ENCODE measurements around the gene XPR1. TPM values are rescaled to one million over a fixed set of nuclear protein-coding genes. Genes with fewer than 3 reads are reported as not detected.
A peak's percentile ranks its signal among the peaks of the same experiment; 100 is the strongest.

Gene XPR1
- total and polyA plus RNA-seq, 2 of the 8 experiments (the other 6 are each of a cell fraction or from before 2014, with no cell fraction given), result 28.6 to 43.9 TPM

GRCh38 chr1:180896161-180896560 lies 264.3 kb downstream of the XPR1 start:
- no peak overlapping the region for H2BK5ac ChIP-seq (ENCODE audit: low read depth, low read length)
- H4K91ac ChIP-seq (replicated peaks; ENCODE audit: insufficient read length, low read length), result no peak overlapping the region
- no peaks in the 10 kb centered on the region for H3K36me3 ChIP-seq (ENCODE audit: control insufficient read depth in 2 of 4, insufficient read depth in 4 of 4, low read length in 3 of 4)
- no peak overlapping the region for H3K9ac ChIP-seq (replicated peaks in 1 of 4; ENCODE audit: extremely low read depth in 1 of 4, low read depth in 3 of 4, low read length in 3 of 4)
- no peaks in the 10 kb centered on the region for H4K20me1 ChIP-seq (replicated peaks in 1 of 2; ENCODE audit: control insufficient read depth in 1 of 2, insufficient read depth in 2 of 2, low read length in 2 of 2)
- no peak overlapping the region for H2BK15ac ChIP-seq (ENCODE audit: low read length)
- H3K27ac ChIP-seq (ENCODE audit: low read depth, low read length), result no peak overlapping the region
- H3K79me2 ChIP-seq (ENCODE audit: control insufficient read depth in 1 of 2, insufficient read depth in 2 of 2, low read length in 2 of 2), result no peaks in the 10 kb centered on the region
- H3K14ac ChIP-seq (ENCODE audit: insufficient read length), result no peak overlapping the region
- no peak overlapping the region for H2AFZ ChIP-seq (ENCODE audit: low read length)
- CTCF ChIA-PET (ENCODE audit: partially characterized antibody), result interaction anchor here (0.8 to 1.5 kb wide), 5 partner anchors 16 to 363 kb away, joined by 3 to 7 read pairs (median 3); partner anchors contain the start of gene KIAA1614
- H2AK5ac ChIP-seq (ENCODE audit: low read depth, low read length), result no peak overlapping the region
- no peak overlapping the region for H3K56ac ChIP-seq (replicated peaks; ENCODE audit: insufficient read length, low read depth, low read length)
- FAIRE-seq (no peak), DNase-seq (ENCODE audit: low read depth in 1 of 2, low spot score in 2 of 2) (peak in 1 of 2 experiments; percentile 33)
- H3K9me3 ChIP-seq (ENCODE audit: insufficient read depth in 2 of 2, low read depth in 1 of 2, low read length in 1 of 2), result no peaks in the 10 kb centered on the region
- H3K27me3 ChIP-seq (replicated peaks in 1 of 4; ENCODE audit: control insufficient read depth in 3 of 4, extremely low read depth in 1 of 4, insufficient read depth in 3 of 4, low read length in 3 of 4), result peaks cover 0 to 3% (median 0%) of the 10 kb centered on the region in 4 experiments; a peak in 2 of 7 replicates
- no peak overlapping the region for H2BK12ac ChIP-seq (ENCODE audit: low read depth, low read length)
- POLR2A ChIA-PET (ENCODE audit: partially characterized antibody), result no interaction called here
- H3K79me1 ChIP-seq (ENCODE audit: low read depth, low read length), result no peaks in the 10 kb centered on the region
- H4K5ac ChIP-seq (ENCODE audit: insufficient read length, low read depth, low read length), result no peak overlapping the region
- WGBS, 2 experiments (ENCODE audit: extremely low coverage in 1 of 2, insufficient coverage in 1 of 2, insufficient read length in 1 of 2, insufficient replicate concordance in 2 of 2, low coverage in 1 of 2, low lambda C conversion rate in 2 of 2, missing lambda C conversion rate in 1 of 2), result 86% methylated on average over 3 of the region's 3 CpGs; no CpG with 5 or more reads in 1 of the 2 experiments
- H3K4ac ChIP-seq (replicated peaks; ENCODE audit: insufficient read length, low read depth, low read length), result no peak overlapping the region
- no peak overlapping the region for H3K23ac ChIP-seq (ENCODE audit: insufficient read length)
- no peak overlapping the region for H2BK120ac ChIP-seq (replicated peaks; ENCODE audit: low read depth, low read length)
- no peak overlapping the region for H3K4me2 ChIP-seq (ENCODE audit: insufficient read depth in 1 of 2, low read depth in 2 of 2, low read length in 2 of 2)
- H3K4me3 ChIP-seq (ENCODE audit: extremely low read depth in 1 of 4, insufficient read depth in 2 of 4, low read depth in 3 of 4, low read length in 4 of 4), result no peak overlapping the region
- H3K23me2 ChIP-seq (ENCODE audit: low read depth, low read length), result no peaks in the 10 kb centered on the region
- peaks cover 0 to 15% (median 6%) of the 10 kb centered on the region in 4 experiments; a peak in 4 of 7 replicates for H3K4me1 ChIP-seq (replicated peaks in 1 of 4; ENCODE audit: control insufficient read depth in 3 of 4, insufficient read depth in 4 of 4, low read length in 3 of 4)
- no peak overlapping the region for H4K8ac ChIP-seq (ENCODE audit: extremely low read depth, insufficient read depth, low read length)
- no peak overlapping the region for H3K18ac ChIP-seq (ENCODE audit: extremely low read depth, low read length)
- H2BK20ac ChIP-seq (ENCODE audit: low read length), result no peak overlapping the region
- TF ChIP-seq RAD21 (IDR thresholded peaks at IDR 0.05 in 1 of 2, conservative IDR thresholded peaks at IDR 0.05 in 1 of 2; ENCODE audit: low read depth in 2 of 2, low read length in 2 of 2), result no peak
- no peak for TF ChIP-seq HDAC6 (IDR thresholded peaks at IDR 0.05; ENCODE audit: low read depth, low read length)
- TF ChIP-seq BRCA1 (IDR thresholded peaks at IDR 0.05; ENCODE audit: low read depth, low read length), result no peak
- TF ChIP-seq EZH2 (IDR thresholded peaks at IDR 0.05; ENCODE audit: low read depth, low read length, severe bottlenecking), result no peak
- no peak for TF ChIP-seq TBP (IDR thresholded peaks at IDR 0.05; ENCODE audit: low read depth, low read length)
- no peak for TF ChIP-seq RFX5 (IDR thresholded peaks at IDR 0.05; ENCODE audit: borderline replicate concordance, low read depth, low read length)
- no peak for TF ChIP-seq GTF2F1 (IDR thresholded peaks at IDR 0.05; ENCODE audit: borderline replicate concordance, low read depth, low read length)
- TF ChIP-seq SRF (IDR thresholded peaks at IDR 0.05; ENCODE audit: low read depth, low read length), result no peak
- TF ChIP-seq CREB1 (IDR thresholded peaks at IDR 0.05), result no peak
- TF ChIP-seq BACH1 (IDR thresholded peaks at IDR 0.05; ENCODE audit: low read length), result no peak
- TF ChIP-seq ATF2 (IDR thresholded peaks at IDR 0.05; ENCODE audit: low read length), result no peak
- no peak for TF ChIP-seq SIRT6 (IDR thresholded peaks at IDR 0.05; ENCODE audit: low read length)
- no peak for TF ChIP-seq EGR1 (IDR thresholded peaks at IDR 0.05; ENCODE audit: borderline replicate concordance, low read depth, low read length)

Measured in H1 (cell line).